ENCODE results near the gene RIPOR3. TPM values are rescaled to one million over a fixed set of nuclear protein-coding genes. Genes with fewer than 3 reads are reported as not detected.

RIPOR3 gene
- total RNA-seq, 2 donors from 2014 or later = 0.46 to 1.4 TPM

DNA sequence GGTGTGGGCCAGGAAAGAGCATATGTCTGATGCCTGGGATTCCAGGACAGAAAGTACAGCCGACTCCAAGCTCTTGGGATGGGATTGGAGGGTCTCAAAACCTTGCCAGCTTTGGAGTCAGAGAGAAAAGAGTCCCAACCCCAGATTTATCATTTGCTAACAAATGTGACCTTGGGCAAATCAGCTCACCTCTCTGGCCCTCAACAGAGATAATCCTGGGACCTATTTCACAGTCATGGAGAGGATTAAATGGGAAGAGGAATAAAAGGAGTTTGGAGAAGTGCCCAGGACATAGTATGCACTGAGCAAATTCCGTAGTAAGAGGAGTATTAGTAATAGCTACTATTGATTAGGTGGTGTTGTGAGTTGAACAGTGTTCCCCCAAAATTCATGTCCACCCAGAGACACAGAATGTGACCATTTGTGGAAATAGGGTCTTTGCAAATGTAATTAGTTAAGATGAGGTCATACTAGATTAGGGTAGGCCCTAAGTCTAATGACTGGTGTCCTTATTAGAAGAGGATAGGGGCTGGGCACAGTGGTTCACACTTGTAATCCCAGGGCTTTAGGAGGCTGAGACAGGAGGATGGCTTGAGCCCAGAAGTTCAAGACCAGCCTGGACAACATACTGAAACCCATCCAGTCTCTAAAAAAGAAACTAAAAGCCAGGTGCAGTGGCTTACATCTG lies 17.1 kb downstream of the RIPOR3 start:
- Histone ChIP-seq H3K9me3 (ENCODE audit: control insufficient read depth, low read length) (no peaks in the 10 kb centered on the region), H3K27me3 (ENCODE audit: control insufficient read depth, insufficient read depth, low read length, poor library complexity, severe bottlenecking) (no peaks in the 10 kb centered on the region), H3K9ac (ENCODE audit: extremely low read depth, low read length, poor library complexity, severe bottlenecking) (no peak overlapping the region), H3K27ac (ENCODE audit: low read depth, low read length) (no peak overlapping the region), H3K4me3 (ENCODE audit: low read length) (no peak overlapping the region), H3K36me3 (ENCODE audit: control insufficient read depth, insufficient read depth, low read length) (no peaks in the 10 kb centered on the region), H3K4me1 (ENCODE audit: control insufficient read depth, insufficient read depth, low read length) (no peaks in the 10 kb centered on the region)
- no peaks in the 10 kb centered on the region for H3K36me3 Mint-ChIP-seq (ENCODE audit: low read depth)
- no peaks in the 10 kb centered on the region for H3K9me3 Mint-ChIP-seq
- 46 to 50% methylated on average over 2 of the region's 2 CpGs for whole genome bisulfite sequencing, 2 experiments (ENCODE audit: insufficient coverage in 1 of 2, insufficient read length in 1 of 2)
- H3K4me3 Mint-ChIP-seq = no peak overlapping the region
- TF ChIP-seq, protein P1, sequence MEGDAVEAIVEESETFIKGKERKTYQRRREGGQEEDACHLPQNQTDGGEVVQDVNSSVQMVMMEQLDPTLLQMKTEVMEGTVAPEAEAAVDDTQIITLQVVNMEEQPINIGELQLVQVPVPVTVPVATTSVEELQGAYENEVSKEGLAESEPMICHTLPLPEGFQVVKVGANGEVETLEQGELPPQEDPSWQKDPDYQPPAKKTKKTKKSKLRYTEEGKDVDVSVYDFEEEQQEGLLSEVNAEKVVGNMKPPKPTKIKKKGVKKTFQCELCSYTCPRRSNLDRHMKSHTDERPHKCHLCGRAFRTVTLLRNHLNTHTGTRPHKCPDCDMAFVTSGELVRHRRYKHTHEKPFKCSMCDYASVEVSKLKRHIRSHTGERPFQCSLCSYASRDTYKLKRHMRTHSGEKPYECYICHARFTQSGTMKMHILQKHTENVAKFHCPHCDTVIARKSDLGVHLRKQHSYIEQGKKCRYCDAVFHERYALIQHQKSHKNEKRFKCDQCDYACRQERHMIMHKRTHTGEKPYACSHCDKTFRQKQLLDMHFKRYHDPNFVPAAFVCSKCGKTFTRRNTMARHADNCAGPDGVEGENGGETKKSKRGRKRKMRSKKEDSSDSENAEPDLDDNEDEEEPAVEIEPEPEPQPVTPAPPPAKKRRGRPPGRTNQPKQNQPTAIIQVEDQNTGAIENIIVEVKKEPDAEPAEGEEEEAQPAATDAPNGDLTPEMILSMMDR (conservative IDR thresholded peaks at IDR 0.05) = no peak
- no peak for DNase-seq
- no peak overlapping the region for H3K27ac Mint-ChIP-seq
- peaks cover 9% of the 10 kb centered on the region for H3K4me1 Mint-ChIP-seq
- H3K27me3 Mint-ChIP-seq (ENCODE audit: insufficient read depth) = no peaks in the 10 kb centered on the region

DNA sequence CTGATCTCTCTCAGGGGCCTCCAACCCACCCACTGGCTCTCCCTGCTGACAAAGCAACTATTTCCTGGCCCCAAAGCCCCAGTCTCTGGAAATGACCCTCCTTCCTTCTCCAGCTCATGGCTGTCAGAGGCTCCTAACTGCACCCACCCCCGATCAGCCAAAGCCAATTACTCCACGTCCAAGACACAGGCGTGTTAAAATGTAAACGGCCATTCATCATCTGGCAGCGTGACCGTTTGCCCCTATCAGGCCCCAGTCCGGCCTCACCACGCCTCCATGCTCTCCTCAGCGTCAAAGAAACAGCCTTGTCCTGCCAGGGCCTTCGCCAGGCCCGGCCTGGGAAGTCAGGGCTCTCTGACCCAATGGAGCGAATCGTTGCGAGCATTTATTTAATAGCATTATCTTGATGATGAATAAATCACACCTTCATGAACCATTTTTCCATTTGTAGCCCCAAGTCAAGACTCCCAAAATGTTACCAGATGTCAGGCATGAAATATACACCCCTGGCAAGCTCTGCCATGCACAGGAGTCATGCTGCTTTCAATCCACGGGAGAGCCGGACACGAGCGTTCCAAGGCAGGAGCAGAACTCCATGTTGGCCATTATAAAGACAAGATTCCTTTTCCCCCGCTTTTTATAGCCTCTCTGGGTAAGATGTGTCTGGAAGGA lies 17.7 kb downstream of the RIPOR3 start:
- peaks cover 9% of the 10 kb centered on the region for H3K4me1 Mint-ChIP-seq

DNA sequence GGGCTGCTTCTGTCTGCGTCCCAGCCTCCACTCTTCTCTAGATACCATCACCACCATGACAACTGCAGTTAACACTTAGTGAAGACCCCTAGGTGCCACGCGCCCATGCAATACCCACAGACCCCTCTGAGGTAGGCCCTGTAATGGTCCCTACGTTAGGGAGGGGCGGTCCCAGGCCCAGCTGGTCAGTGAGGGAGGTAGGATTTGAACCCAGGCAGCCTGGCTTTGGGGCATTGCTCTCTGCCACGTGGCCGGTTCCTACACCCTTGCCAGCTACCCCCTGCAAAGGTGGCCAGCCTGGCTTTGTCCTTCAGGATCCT lies 18.2 kb downstream of the RIPOR3 start:
- H3K4me3 Mint-ChIP-seq = no peak overlapping the region
- DNase-seq = no peak
- 90 to 95% methylated on average over 2 to 7 of the region's 7 CpGs for WGBS, 2 experiments (ENCODE audit: insufficient coverage in 1 of 2, insufficient read length in 1 of 2)

More for the DNA sequence above, 17.7 kb downstream of the RIPOR3 start:
- Histone ChIP-seq H3K4me1 (ENCODE audit: control insufficient read depth, insufficient read depth, low read length) (no peaks in the 10 kb centered on the region), H3K27me3 (ENCODE audit: control insufficient read depth, insufficient read depth, low read length, poor library complexity, severe bottlenecking) (no peaks in the 10 kb centered on the region), H3K9me3 (ENCODE audit: control insufficient read depth, low read length) (no peaks in the 10 kb centered on the region), H3K9ac (ENCODE audit: extremely low read depth, low read length, poor library complexity, severe bottlenecking) (no peak overlapping the region), H3K36me3 (ENCODE audit: control insufficient read depth, insufficient read depth, low read length) (no peaks in the 10 kb centered on the region), H3K27ac (ENCODE audit: low read depth, low read length) (no peak overlapping the region), H3K4me3 (ENCODE audit: low read length) (no peak overlapping the region)
- TF ChIP-seq, protein P1 (conservative IDR thresholded peaks at IDR 0.05) = no peak
- H3K27ac Mint-ChIP-seq = no peak overlapping the region
- H3K4me3 Mint-ChIP-seq = no peak overlapping the region
- H3K27me3 Mint-ChIP-seq (ENCODE audit: insufficient read depth) = no peaks in the 10 kb centered on the region
- no peak for DNase-seq
- H3K36me3 Mint-ChIP-seq (ENCODE audit: low read depth) = no peaks in the 10 kb centered on the region
- no peaks in the 10 kb centered on the region for H3K9me3 Mint-ChIP-seq
- WGBS, 2 experiments (ENCODE audit: insufficient coverage in 1 of 2, insufficient read length in 1 of 2) = 88 to 91% methylated on average over 10 to 19 of the region's 19 CpGs

More for the DNA sequence above, 18.2 kb downstream of the RIPOR3 start:
- Histone ChIP-seq H3K27ac (ENCODE audit: low read depth, low read length) (no peak overlapping the region), H3K36me3 (ENCODE audit: control insufficient read depth, insufficient read depth, low read length) (no peaks in the 10 kb centered on the region), H3K9ac (ENCODE audit: extremely low read depth, low read length, poor library complexity, severe bottlenecking) (no peak overlapping the region), H3K9me3 (ENCODE audit: control insufficient read depth, low read length) (no peaks in the 10 kb centered on the region), H3K4me1 (ENCODE audit: control insufficient read depth, insufficient read depth, low read length) (no peaks in the 10 kb centered on the region), H3K27me3 (ENCODE audit: control insufficient read depth, insufficient read depth, low read length, poor library complexity, severe bottlenecking) (no peaks in the 10 kb centered on the region), H3K4me3 (ENCODE audit: low read length) (no peak overlapping the region)
- Mint-ChIP-seq H3K9me3 (no peaks in the 10 kb centered on the region), H3K27me3 (ENCODE audit: insufficient read depth) (no peaks in the 10 kb centered on the region), H3K27ac (no peak overlapping the region), H3K4me1 (peaks cover 6% of the 10 kb centered on the region), H3K36me3 (ENCODE audit: low read depth) (no peaks in the 10 kb centered on the region)
- TF ChIP-seq, protein P1 (conservative IDR thresholded peaks at IDR 0.05) = no peak
